Mesangial cell (primary cell): ENCODE measurements around the gene GPR142. TPM values are rescaled to one million over a fixed set of nuclear protein-coding genes. Genes with fewer than 3 reads are reported as not detected.

Source experiments
- total RNA-seq: library from RNA; depleted of rRNA; stranded (reverse); fragments of >200 nt; gene quantifications from 2 replicates; pipeline ENCODE4 v1.2.3, GENCODE V29; 2015

GPR142 gene
- total RNA-seq: not detected in 2 replicates

GRCh38 chr17:74367206-74367605 lies at the start of gene GPR142:
TSS of gene GPR142 (plus strand) at chr17:74367506. CDS start at chr17:74369541, 2,035 bp downstream.

DNA sequence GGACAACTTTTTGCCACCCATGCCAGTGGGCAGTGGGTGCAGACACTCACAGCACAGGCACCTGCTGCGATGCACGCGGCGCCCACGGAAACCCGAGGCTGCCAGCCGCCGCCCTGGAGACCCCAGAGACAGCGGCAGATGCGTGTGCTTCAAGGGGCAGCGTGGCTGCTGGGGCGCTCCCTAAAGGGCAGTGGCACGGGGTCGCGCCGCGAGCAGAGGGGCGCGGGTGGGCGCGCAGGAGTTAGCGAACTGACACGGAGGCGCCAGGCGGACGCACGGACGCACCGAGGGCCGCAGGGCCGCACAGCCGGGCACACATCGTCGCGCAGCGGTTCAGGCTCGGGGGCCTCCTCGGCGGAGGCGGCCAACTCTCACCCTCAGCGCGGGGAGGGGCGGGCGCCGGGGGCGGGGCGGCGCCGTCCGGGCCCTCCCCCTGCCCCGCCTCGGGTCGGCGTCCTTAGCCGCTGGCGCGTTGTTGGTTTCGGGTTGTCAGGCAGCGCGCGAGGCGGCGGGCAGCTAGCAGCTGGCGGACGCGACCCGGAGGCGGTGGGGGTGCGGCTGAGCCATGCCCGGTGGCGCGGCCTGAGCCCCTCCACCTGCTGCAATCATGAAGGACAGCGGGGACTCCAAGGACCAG lies 41.4 kb upstream of the GPR142 start, which contains the start of gene KIF19:
TSS of gene KIF19 (plus strand) at position 484 of the 637 bp plus-strand sequence. CDS start at position 608, 124 bp downstream.

GRCh38 chr17:74361230-74362068 lies 5.9 kb upstream of the GPR142 start, which contains the start of gene BTBD17:
TSS of gene BTBD17 (minus strand) at chr17:74361868. CDS start at chr17:74361819, 49 bp downstream.

Other genes with a start within 250 kb of the GPR142 start
- gene RPL38, start 163.8 kb upstream of the GPR142 start, total RNA-seq: 456 and 999 TPM in 2 replicates
- 1.8 and 4.1 TPM in 2 replicates for gene TTYH2, start 153.9 kb upstream of the GPR142 start, total RNA-seq
- not detected in 2 replicates for gene DNAI2, start 93.3 kb upstream of the GPR142 start, total RNA-seq
- gene KIF19, start 41.3 kb upstream of the GPR142 start, total RNA-seq: not detected in 2 replicates
- not detected in 2 replicates for gene BTBD17, start 5.6 kb upstream of the GPR142 start, total RNA-seq
- gene GPRC5C, start 64.6 kb downstream of the GPR142 start, total RNA-seq: 40.1 and 174 TPM in 2 replicates
- not detected in 2 replicates for gene CD300A, start 99.1 kb downstream of the GPR142 start, total RNA-seq
- not detected in 2 replicates for gene CD300LB, start 164.0 kb downstream of the GPR142 start, total RNA-seq
- not detected in 2 replicates for gene CD300C, start 178.6 kb downstream of the GPR142 start, total RNA-seq
- not detected in 2 replicates for gene CD300H, start 200.0 kb downstream of the GPR142 start, total RNA-seq
- gene CD300LD, start 224.8 kb downstream of the GPR142 start, total RNA-seq: not detected in 2 replicates